Kidney (tissue), 14 donors: ENCODE measurements around the gene SLC41A3. TPM values are rescaled to one million over a fixed set of nuclear protein-coding genes. Genes with fewer than 3 reads are reported as not detected.

Source experiments
- DNase-seq, 5 donors: peaks; one replicate each; pipeline ENCODE4 v3.0.0-alpha.2; 2013 to 2020
- FAIRE-seq: peaks from 2 replicates; lab custom pipeline; 2012; peaks lifted over from hg19 to GRCh38; lab: Jason Lieb, UNC
- H3K27ac ChIP-seq, 2 donors: one replicate each; pipeline ENCODE4 v1.7.0; 2013; ENCODE audit warnings: low read depth in 2 of 2, low read length in 2 of 2, inconsistent platforms in 1 of 2
- H3K27me3 ChIP-seq: one replicate; pipeline ENCODE4 v1.7.1; 2013; ENCODE audit warnings: low read length, inconsistent platforms; ENCODE audit not compliant: control insufficient read depth, insufficient read depth
- H3K36me3 ChIP-seq, 3 donors: one replicate each; pipeline versions ENCODE4 v1.7.0 to v1.7.1; 2013; ENCODE audit warnings: low read length in 3 of 3, control low read depth in 1 of 3, inconsistent platforms in 1 of 3; ENCODE audit not compliant: insufficient read depth in 3 of 3, control insufficient read depth in 2 of 3
- H3K4me1 ChIP-seq, 3 donors: one replicate each; pipeline versions ENCODE4 v1.7.0 to v1.7.1; 2013; ENCODE audit warnings: low read length in 3 of 3, inconsistent platforms in 1 of 3, low read depth in 1 of 3; ENCODE audit not compliant: control insufficient read depth in 2 of 3, insufficient read depth in 2 of 3
- H3K4me3 ChIP-seq, 3 donors: one replicate each; pipeline versions ENCODE4 v1.7.0 to v1.8.1; 2013; ENCODE audit warnings: low read length in 3 of 3, control low read depth in 1 of 3, inconsistent platforms in 1 of 3
- H3K9ac ChIP-seq, 3 donors: one replicate each; pipeline versions ENCODE4 v1.7.0 to v1.7.1; 2013; ENCODE audit warnings: low read length in 3 of 3, control low read depth in 1 of 3, inconsistent platforms in 1 of 3
- H3K9me3 ChIP-seq, 3 donors: one replicate each; pipeline versions ENCODE4 v1.7.0 to v1.7.1; 2013; ENCODE audit warnings: low read length in 3 of 3, control low read depth in 1 of 3, inconsistent platforms in 1 of 3; ENCODE audit not compliant: control insufficient read depth in 2 of 3, insufficient read depth in 1 of 3
- CTCF ChIP-seq: IDR thresholded peaks from 3 replicates; pipeline ENCODE4 v1.5.1; 2012; ENCODE audit warnings: mild to moderate bottlenecking, moderate library complexity, borderline replicate concordance; ENCODE audit not compliant: insufficient read depth; ENCODE audit errors: extremely low read depth
- intact Hi-C: fragments of 100-400 bp; cut with DNase I; formaldehyde crosslinking; loops from one replicate; pipeline ENCODE4 v1.11.1; 2022
- polyA plus RNA-seq: library from polyadenylated mRNA; stranded (reverse); fragments of 350-450 nt; fragmentation: Illumina TruSeq; extraction: RNeasy Lipid Tissue Mini Kit (QIAGEN cat#74804); gene quantifications from one replicate; pipeline ENCODE4 v1.2.3, GENCODE V29; 2014; ENCODE audit warnings: low read depth, low replicate concordance; ENCODE audit not compliant: insufficient read depth
- total RNA-seq: library from RNA; stranded (reverse); fragmentation: NEBNext Ultra II Directional; extraction: Animal tissue kit (Norgen Biotek cat#: 25700); gene quantifications from one replicate; pipeline ENCODE4 v1.2.1, GENCODE V29; 2021
- donor health status: control.
- donor health status: control.
- donor health status: control.
- donor health status: control.
- donor health status: control.
- donor health status: DM: yes; HTN: yes; CAD: no.
- donor health status: Normal renal cell carcinoma (clear cell type).

The SLC41A3 gene
- total and polyA plus RNA-seq, 2 donors from 2014 or later: 31.6 to 74.3 TPM

GRCh38 chr3:126063358-126063965 lies 20.5 kb downstream of the SLC41A3 start:
- H3K27ac ChIP-seq: no peak overlapping the region
- H3K36me3 ChIP-seq: peaks cover 0 to 4% (median 2%) of the 10 kb centered on the region in 3 donors
- no peak overlapping the region for H3K4me3 ChIP-seq
- no peaks in the 10 kb centered on the region for H3K9me3 ChIP-seq
- no peak for TF ChIP-seq CTCF
- H3K27me3 ChIP-seq: no peaks in the 10 kb centered on the region
- DNase-seq (no peak), FAIRE-seq (no peak)
- intact Hi-C loops: no loop called here
- H3K9ac ChIP-seq: no peak overlapping the region
- no peaks in the 10 kb centered on the region for H3K4me1 ChIP-seq

GRCh38 chr3:126061301-126062032 lies 22.5 kb downstream of the SLC41A3 start:
- intact Hi-C loops: no loop called here
- Histone ChIP-seq H3K9me3 (no peaks in the 10 kb centered on the region), H3K4me1 (peaks cover 0 to 3% (median 0%) of the 10 kb centered on the region in 3 donors), H3K27me3 (no peaks in the 10 kb centered on the region), H3K4me3 (no peak overlapping the region), H3K9ac (no peak overlapping the region), H3K27ac (no peak overlapping the region), H3K36me3 (peaks cover 0 to 3% (median 0%) of the 10 kb centered on the region in 3 donors)
- TF ChIP-seq CTCF: no peak
- no peak for FAIRE-seq
- DNase-seq: no peak

- DNase-seq (no peak), FAIRE-seq (no peak)
- Histone ChIP-seq H3K9me3 (no peaks in the 10 kb centered on the region), H3K4me3 (no peak overlapping the region), H3K27ac (no peak overlapping the region), H3K36me3 (no peaks in the 10 kb centered on the region), H3K27me3 (no peaks in the 10 kb centered on the region), H3K9ac (no peak overlapping the region), H3K4me1 (peaks cover 0 to 3% (median 0%) of the 10 kb centered on the region in 3 donors)
- no peak for TF ChIP-seq CTCF
- intact Hi-C loops: no loop called here
These were observed 23.2 kb downstream of the SLC41A3 start for GRCh38 chr3:126060613-126061145.
